Prostate gland (tissue), 2 donors: ENCODE data around the gene NXPE1. TPM values are rescaled to one million over a fixed set of nuclear protein-coding genes. Genes with fewer than 3 reads are reported as not detected.

ENCODE experiments used
- DNase-seq: peaks from one replicate; pipeline ENCODE4 v3.0.0-alpha.2; 2019; ENCODE audit warnings: low spot score
- H3K27ac ChIP-seq, 2 donors: fragments of 200-600 bp; sonication (generic); 2 replicates each; pipeline ENCODE4 v1.5.1; 2017 to 2019
- H3K27me3 ChIP-seq: fragments of 200-600 bp; sonication (generic); replicated peaks from 2 replicates; pipeline ENCODE4 v1.5.1; 2019; ENCODE audit not compliant: insufficient read depth
- H3K36me3 ChIP-seq, 2 donors: fragments of 200-600 bp; sonication (generic); 1 replicate in 1 of 2; 2 replicates in 1 of 2; pipeline versions ENCODE4 v1.5.1 to v1.8.1; 2017 to 2019
- H3K4me1 ChIP-seq: fragments of 200-600 bp; sonication (generic); replicated peaks from 2 replicates; pipeline ENCODE4 v1.5.1; 2019
- H3K4me3 ChIP-seq, 2 donors: fragments of 200-600 bp; sonication (generic); 2 replicates each; pipeline ENCODE4 v1.5.1; 2017 to 2019
- H3K9me3 ChIP-seq: fragments of 200-600 bp; sonication (generic); 2 replicates; pipeline ENCODE4 v1.5.1; 2017
- CTCF ChIP-seq, 4 experiments: fragments of 200-600 bp in 2 of 4; fragments of 450-650 bp in 2 of 4; sonication (generic) in 2 of 4; IDR thresholded peaks; 1 replicate in 3 of 4; 2 replicates in 1 of 4; pipeline ENCODE4 v1.5.1; 2016 to 2019; ENCODE audit warnings: antibody characterized with exemption in 4 of 4, mild to moderate bottlenecking in 2 of 4, moderate library complexity in 2 of 4
- POLR2A ChIP-seq: fragments of 450-650 bp; IDR thresholded peaks from one replicate; pipeline ENCODE4 v1.6.1; 2016; ENCODE audit warnings: antibody characterized with exemption, mild to moderate bottlenecking
- POLR2AphosphoS5 ChIP-seq: sonication (generic); formaldehyde crosslinking; IDR thresholded peaks from one replicate; pipeline ENCODE4 v1.6.1; 2017; ENCODE audit warnings: antibody characterized with exemption
- WGBS: methylation state at CpG from one replicate; pipeline ENCODE4 v1.1.5; 2018; 5-methylcytosine and 5-hydroxymethylcytosine counted together
- intact Hi-C: fragments of 100-400 bp; cut with DNase I; formaldehyde crosslinking; loops from one replicate; pipeline ENCODE4 v1.14.2; 2022
- small RNA-seq, 2 donors: library from RNA; depleted of rRNA; stranded (forward); fragments of <200 nt; gene quantifications; one replicate each; pipeline ENCODE3, GENCODE V24; 2016
- total RNA-seq, 2 donors: library from RNA; depleted of rRNA; stranded (reverse); fragments of >200 nt; gene quantifications; one replicate each; pipeline ENCODE4 v1.1.0, GENCODE V29; 2016

Gene NXPE1
- total RNA-seq, 2 donors from 2014 or later, result 0.09 to 3.0 TPM

- no peak for DNase-seq
- intact Hi-C loops, result no loop called here
- WGBS, result 90% methylated on average over 1 of the region's 1 CpG
- no peak overlapping the region for H3K4me3 ChIP-seq
- H3K27me3 ChIP-seq, result no peaks in the 10 kb centered on the region
- H3K27ac ChIP-seq, result no peak overlapping the region
- no peaks in the 10 kb centered on the region for H3K9me3 ChIP-seq
- H3K36me3 ChIP-seq, result no peaks in the 10 kb centered on the region
- no peaks in the 10 kb centered on the region for H3K4me1 ChIP-seq
- TF ChIP-seq POLR2AphosphoS5 (no peak), POLR2A (no peak), CTCF (IDR thresholded peaks at IDR 0.05) (no peak)
Observed at GRCh38 chr11:114479331-114479730, 80.3 kb downstream of the NXPE1 start.

GRCh38 chr11:114478768-114479167 is 80.9 kb downstream of the NXPE1 start:
- intact Hi-C loops, result no loop called here
- WGBS, result 35% methylated on average over 4 of the region's 4 CpGs
- no peak for TF ChIP-seq CTCF (IDR thresholded peaks at IDR 0.05)
- TF ChIP-seq POLR2AphosphoS5, result no peak
- TF ChIP-seq POLR2A, result no peak
- H3K36me3 ChIP-seq, result no peaks in the 10 kb centered on the region
- H3K27me3 ChIP-seq, result no peaks in the 10 kb centered on the region
- no peaks in the 10 kb centered on the region for H3K9me3 ChIP-seq
- no peak overlapping the region for H3K4me3 ChIP-seq
- no peaks in the 10 kb centered on the region for H3K4me1 ChIP-seq
- no peak overlapping the region for H3K27ac ChIP-seq
- DNase-seq, result no peak

GRCh38 chr11:114478001-114478410 is 81.7 kb downstream of the NXPE1 start:
- WGBS, result 14% methylated on average over 2 of the region's 2 CpGs
- TF ChIP-seq POLR2A (no peak), CTCF (IDR thresholded peaks at IDR 0.05) (no peak), POLR2AphosphoS5 (no peak)
- intact Hi-C loops, result no loop called here
- H3K27ac ChIP-seq, result no peak overlapping the region
- H3K4me3 ChIP-seq, result no peak overlapping the region
- no peaks in the 10 kb centered on the region for H3K27me3 ChIP-seq
- H3K36me3 ChIP-seq, result no peaks in the 10 kb centered on the region
- no peak for DNase-seq
- H3K4me1 ChIP-seq, result no peaks in the 10 kb centered on the region
- no peaks in the 10 kb centered on the region for H3K9me3 ChIP-seq

- no peak overlapping the region for H3K4me3 ChIP-seq
- no peak for DNase-seq
- TF ChIP-seq POLR2A, result no peak
- no peak for TF ChIP-seq POLR2AphosphoS5
- TF ChIP-seq CTCF (IDR thresholded peaks at IDR 0.05), result no peak
- H3K9me3 ChIP-seq, result no peaks in the 10 kb centered on the region
- WGBS, result 79% methylated on average over 2 of the region's 2 CpGs
- H3K4me1 ChIP-seq, result no peaks in the 10 kb centered on the region
- H3K27me3 ChIP-seq, result no peaks in the 10 kb centered on the region
- intact Hi-C loops, result no loop called here
- no peak overlapping the region for H3K27ac ChIP-seq
- no peaks in the 10 kb centered on the region for H3K36me3 ChIP-seq
Observed at GRCh38 chr11:114472661-114473060, 87.0 kb downstream of the NXPE1 start.

Small RNA genes lying within 50 kb of the gene (small RNA-seq; reads per million reads assigned to genes)
- gene RF01210, result 0 reads per million in 2 donors

Other genes starting within 250 kb of the NXPE1 start
- 10 to 100 TPM; 14.4 to 15.3 TPM for gene C11orf71, start 159.4 kb downstream of the NXPE1 start, total RNA-seq
- gene RBM7, start 159.2 kb downstream of the NXPE1 start, total RNA-seq, result 10 to 100 TPM; 23.7 to 27.3 TPM
- gene REXO2, start 120.4 kb downstream of the NXPE1 start, total RNA-seq, result 100 to 1,000 TPM in 1 of 2 donors, 10 to 100 TPM in 1; 90.6 to 151 TPM
- gene NXPE4, start 35.9 kb upstream of the NXPE1 start, total RNA-seq, result 10 to 100 TPM in 1 of 2 donors, under 1 TPM in 1; 0.18 to 12.3 TPM
- under 1 TPM; 0.62 to 0.68 TPM for gene NXPE2, start 118.6 kb upstream of the NXPE1 start, total RNA-seq